Neural cell (in vitro differentiated cells): Measurements from ENCODE around the gene DLST. TPM values are rescaled to one million over a fixed set of nuclear protein-coding genes. Genes with fewer than 3 reads are reported as not detected.

Experiments
- H2AFZ ChIP-seq: fragments of 200-600, 300-800 bp; sonication (generic), shearing (Covaris generic); 2 replicates; pipeline ENCODE4 v1.6.0; 2014; ENCODE audit warnings: low read depth, mild to moderate bottlenecking, antibody characterized with exemption, low read length, moderate library complexity
- H3F3A ChIP-seq: fragments of 200-600 bp; shearing (Covaris generic); 2 replicates; pipeline ENCODE4 v1.6.1; 2016; ENCODE audit warnings: mild to moderate bottlenecking, moderate library complexity, mixed read lengths, antibody characterized with exemption, low read length; ENCODE audit not compliant: insufficient read depth, poor library complexity, severe bottlenecking
- H3K27ac ChIP-seq: fragments of 200-600, 300-800 bp; sonication (generic), shearing (Covaris generic); 2 replicates; pipeline ENCODE4 v1.5.1; 2014; ENCODE audit warnings: mild to moderate bottlenecking, low read length, moderate library complexity
- H3K27me3 ChIP-seq: fragments of 300-800, 200-600 bp; sonication (generic), shearing (Covaris generic); 2 replicates; pipeline ENCODE4 v1.6.0; 2014; ENCODE audit warnings: mild to moderate bottlenecking, low read depth, low read length, moderate library complexity; ENCODE audit not compliant: insufficient read depth
- H3K36me3 ChIP-seq: fragments of 300-800, 200-600 bp; sonication (generic), shearing (Covaris generic); 2 replicates; pipeline ENCODE4 v1.5.1; 2014; ENCODE audit warnings: mild to moderate bottlenecking, antibody characterized with exemption, low read length, moderate library complexity; ENCODE audit not compliant: insufficient read depth
- H3K4me2 ChIP-seq: fragments of 300-800, 200-600 bp; sonication (generic), shearing (Covaris generic); 2 replicates; pipeline ENCODE4 v1.6.0; 2014; ENCODE audit warnings: mild to moderate bottlenecking, low read length
- H3K4me3 ChIP-seq: fragments of 300-800, 200-600 bp; sonication (generic), shearing (Covaris generic); 2 replicates; pipeline ENCODE4 v1.5.1; 2014; ENCODE audit warnings: mild to moderate bottlenecking, low read length, moderate library complexity
- H3K79me2 ChIP-seq: fragments of 200-600 bp; shearing (Covaris generic); replicated peaks from 2 replicates; pipeline ENCODE4 v1.6.0; 2014; ENCODE audit warnings: mild to moderate bottlenecking, low read length, moderate library complexity; ENCODE audit not compliant: insufficient read depth
- H3K9ac ChIP-seq: fragments of 300-800, 200-600 bp; sonication (generic), shearing (Covaris generic); 2 replicates; pipeline ENCODE4 v1.6.1; 2016; ENCODE audit warnings: mild to moderate bottlenecking, low read length, mixed read lengths
- H3K9me2 ChIP-seq: fragments of 200-600 bp; shearing (Covaris generic); 2 replicates; pipeline ENCODE4 v1.6.1; 2016; ENCODE audit warnings: mild to moderate bottlenecking, low read length, mixed read lengths; ENCODE audit not compliant: insufficient read depth
- H3K9me3 ChIP-seq: fragments of 200-600, 300-800 bp; sonication (generic), shearing (Covaris generic); 2 replicates; pipeline ENCODE4 v1.6.1; 2016; ENCODE audit warnings: mild to moderate bottlenecking, mixed run types, low read length, moderate library complexity, mixed read lengths
- H4K20me1 ChIP-seq: fragments of 200-600 bp; shearing (Covaris generic); 2 replicates; pipeline ENCODE4 v1.6.1; 2016; ENCODE audit warnings: mild to moderate bottlenecking, mixed run types; ENCODE audit not compliant: insufficient read depth
- CTCF ChIP-seq: fragments of 450-650 bp; IDR thresholded peaks from 2 replicates; pipeline ENCODE4 v1.5.1; 2014; ENCODE audit warnings: antibody characterized with exemption, mild to moderate bottlenecking, moderate library complexity; ENCODE audit not compliant: poor library complexity, severe bottlenecking
- EP300 ChIP-seq: fragments of 450-650 bp; conservative IDR thresholded peaks from 2 replicates; pipeline ENCODE4 v1.6.1; 2014; ENCODE audit warnings: antibody characterized with exemption, mild to moderate bottlenecking, moderate library complexity; ENCODE audit not compliant: poor library complexity, severe bottlenecking
- EZH2 ChIP-seq: fragments of 200-600, 300-800 bp; shearing (Covaris generic), sonication (generic); IDR thresholded peaks from 2 replicates; pipeline ENCODE4 v1.6.1; 2014; ENCODE audit warnings: antibody characterized with exemption, low read length, borderline replicate concordance, mild to moderate bottlenecking; ENCODE audit not compliant: insufficient read depth, poor library complexity, severe bottlenecking
- MXI1 ChIP-seq: fragments of 450-650 bp; conservative IDR thresholded peaks from 2 replicates; pipeline ENCODE4 v1.6.1; 2014; ENCODE audit warnings: antibody characterized with exemption, mild to moderate bottlenecking; ENCODE audit not compliant: poor library complexity, severe bottlenecking
- POLR2AphosphoS5 ChIP-seq: IDR thresholded peaks from 2 replicates; pipeline ENCODE4 v1.6.1; 2012
- REST ChIP-seq: IDR thresholded peaks from 2 replicates; pipeline ENCODE4 v1.6.1; 2012; ENCODE audit warnings: borderline replicate concordance
- SMC3 ChIP-seq: fragments of 450-650 bp; conservative IDR thresholded peaks from 2 replicates; pipeline ENCODE4 v1.6.1; 2014; ENCODE audit warnings: antibody characterized with exemption, mild to moderate bottlenecking, moderate library complexity; ENCODE audit not compliant: poor library complexity
- TAF1 ChIP-seq: IDR thresholded peaks from 2 replicates; pipeline ENCODE4 v1.6.1; 2012; ENCODE audit warnings: low read depth
- polyA plus RNA-seq: library from polyadenylated mRNA; depleted of rRNA; stranded (reverse); fragments of >200 nt; gene quantifications from 2 replicates; pipeline ENCODE4 v1.2.3, GENCODE V29; 2014

The DLST gene
- polyA plus RNA-seq, 1 donor from 2014 or later: 59.7 TPM

GRCh38 chr14:74902941-74903705 is 21.4 kb downstream of the DLST start:
- H3K36me3 ChIP-seq: peaks cover 10% of the 10 kb centered on the region

More at GRCh38 chr14:74902941-74903705, 21.4 kb downstream of the DLST start:
- Histone ChIP-seq H3K27me3 (no peaks in the 10 kb centered on the region), H3K4me2 (no peak overlapping the region), H3K9me3 (no peaks in the 10 kb centered on the region), H4K20me1 (no peaks in the 10 kb centered on the region), H3K9ac (no peak overlapping the region), H3K9me2 (no peaks in the 10 kb centered on the region), H3F3A (no peaks in the 10 kb centered on the region), H3K79me2 (no peaks in the 10 kb centered on the region), H3K27ac (no peak overlapping the region), H3K4me3 (no peak overlapping the region), H2AFZ (no peak overlapping the region)
- TF ChIP-seq CTCF (no peak), POLR2AphosphoS5 (no peak), EP300 (no peak), SMC3 (no peak), REST (no peak), MXI1 (no peak), TAF1 (no peak), EZH2 (no peak)
